Measurements from ENCODE around the gene PRRC2B. TPM values are rescaled to one million over a fixed set of nuclear protein-coding genes. Genes with fewer than 3 reads are reported as not detected.

PRRC2B gene
- total and polyA plus RNA-seq, 2 experiments from 2014 or later: 45.0 to 193 TPM

- TF ChIP-seq STAT1 (IDR thresholded peaks at IDR 0.05; ENCODE audit: unreplicated experiment) (no peak), EZH2 (IDR thresholded peaks at IDR 0.05; ENCODE audit: low read depth, unreplicated experiment) (no peak)
Measured at GRCh38 chr9:131543141-131543540, 149.3 kb downstream of the PRRC2B start (continued).

GRCh38 chr9:131545003-131545785, 151.3 kb downstream of the PRRC2B start, which contains the start of gene PRRT1B:
PRRT1B (plus strand) TSS chr9:131545523; CDS start chr9:131545616, 93 bp downstream.
- Histone ChIP-seq H3K4me1 (ENCODE audit: insufficient read depth) (no peaks in the 10 kb centered on the region), H3K79me2 (replicated peaks; ENCODE audit: insufficient read depth) (no peaks in the 10 kb centered on the region), H3K4me2 (peak within 1 kb of the TSS; percentile 86), H3K27ac (ENCODE audit: low read depth) (no peak within 1 kb of the TSS), H4K20me1 (replicated peaks; ENCODE audit: insufficient read depth) (no peaks in the 10 kb centered on the region), H3K4me3 (peak within 1 kb of the TSS; percentile 68), H3K27me3 (ENCODE audit: insufficient read depth) (peaks cover 60% of the 10 kb centered on the region), H2AFZ (peak within 1 kb of the TSS; percentile 95), H3F3A (replicated peaks; ENCODE audit: low read depth) (peaks cover 7% of the 10 kb centered on the region; the same call in 1 of the 2 replicates), H3K36me3 (ENCODE audit: insufficient read depth) (no peaks in the 10 kb centered on the region), H3K9me2 (ENCODE audit: insufficient read depth) (peaks cover 4% of the 10 kb centered on the region; the same call in 1 of the 2 replicates)
- H3K27ac Mint-ChIP-seq: no peak within 1 kb of the TSS
- peaks cover 44% of the 10 kb centered on the region for H3K36me3 Mint-ChIP-seq (ENCODE audit: low read depth)
- no peak for TF ChIP-seq EZH2phosphoT487 (IDR thresholded peaks at IDR 0.05; ENCODE audit: unreplicated experiment)
- TF ChIP-seq EZH2 (IDR thresholded peaks at IDR 0.05; ENCODE audit: low read depth, unreplicated experiment): peak; percentile 38
- H3K9me3 Mint-ChIP-seq: peaks cover 62% of the 10 kb centered on the region
- DNase-seq (ENCODE audit: low spot score): peak; percentile 81
- peaks cover 7% of the 10 kb centered on the region; the same call in 1 of the 3 replicates for H3K4me1 Mint-ChIP-seq
- peaks cover 58% of the 10 kb centered on the region for H3K27me3 Mint-ChIP-seq (ENCODE audit: insufficient read depth, low read depth, poor library complexity)
- peak; percentile 78 for ATAC-seq
- peak within 1 kb of the TSS; percentile 67 for H3K4me3 Mint-ChIP-seq

DNA sequence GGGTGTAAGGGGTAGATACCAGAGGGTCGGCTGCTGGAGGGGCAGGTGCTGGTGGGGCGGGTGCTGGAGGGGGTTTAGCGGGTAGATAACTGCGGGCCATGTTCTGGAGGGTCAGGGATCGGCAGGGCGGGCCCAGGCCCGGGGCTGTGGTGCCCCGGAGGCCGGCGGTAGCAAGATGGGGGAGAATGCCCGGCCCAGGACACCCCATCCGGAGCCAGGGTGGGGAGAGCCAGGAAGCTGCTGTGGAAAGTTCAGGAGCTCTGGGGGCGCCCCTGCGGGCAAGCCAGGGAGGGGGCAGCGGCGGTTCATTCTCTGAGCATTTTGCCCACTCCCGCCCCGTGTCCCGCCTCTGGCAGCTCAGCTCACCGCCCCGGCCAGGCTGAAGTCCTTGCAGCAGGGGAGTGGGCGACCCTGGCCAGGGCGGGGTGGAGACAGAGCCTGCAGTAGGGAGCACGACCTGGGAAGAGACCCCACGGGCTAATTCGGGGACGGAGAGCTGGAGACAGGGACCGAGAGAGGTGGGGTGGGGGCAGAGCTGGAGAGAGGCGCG, 152.0 kb downstream of the PRRC2B start:
- Histone ChIP-seq H3F3A (replicated peaks; ENCODE audit: low read depth) (peaks cover 7% of the 10 kb centered on the region; the same call in 1 of the 2 replicates), H2AFZ (peak overlapping the region; percentile 95), H3K27me3 (ENCODE audit: insufficient read depth) (peaks cover 60% of the 10 kb centered on the region), H3K36me3 (ENCODE audit: insufficient read depth) (no peaks in the 10 kb centered on the region), H3K4me3 (peak overlapping the region; percentile 68), H3K9me2 (ENCODE audit: insufficient read depth) (peaks cover 4% of the 10 kb centered on the region; the same call in 1 of the 2 replicates), H3K79me2 (replicated peaks; ENCODE audit: insufficient read depth) (no peaks in the 10 kb centered on the region), H4K20me1 (replicated peaks; ENCODE audit: insufficient read depth) (no peaks in the 10 kb centered on the region), H3K4me2 (peak overlapping the region; percentile 86), H3K4me1 (ENCODE audit: insufficient read depth) (no peaks in the 10 kb centered on the region), H3K27ac (ENCODE audit: low read depth) (no peak overlapping the region)
- Mint-ChIP-seq H3K4me3 (peak overlapping the region; percentile 67), H3K9me3 (peaks cover 62% of the 10 kb centered on the region), H3K36me3 (ENCODE audit: low read depth) (peaks cover 44% of the 10 kb centered on the region), H3K27me3 (ENCODE audit: insufficient read depth, low read depth, poor library complexity) (peaks cover 58% of the 10 kb centered on the region), H3K4me1 (peaks cover 7% of the 10 kb centered on the region; the same call in 1 of the 3 replicates), H3K27ac (no peak overlapping the region)
- ATAC-seq: peak; percentile 68
- DNase-seq (ENCODE audit: low spot score): peak; percentile 51
- TF ChIP-seq POLR2AphosphoS5 (IDR thresholded peaks at IDR 0.05; ENCODE audit: low read depth): no peak
- TF ChIP-seq ZNF114 (CRISPR knock-in tag; IDR thresholded peaks at IDR 0.05): no peak
- no peak for TF ChIP-seq JUNB (IDR thresholded peaks at IDR 0.05; ENCODE audit: unreplicated experiment)
- TF ChIP-seq, protein P1, sequence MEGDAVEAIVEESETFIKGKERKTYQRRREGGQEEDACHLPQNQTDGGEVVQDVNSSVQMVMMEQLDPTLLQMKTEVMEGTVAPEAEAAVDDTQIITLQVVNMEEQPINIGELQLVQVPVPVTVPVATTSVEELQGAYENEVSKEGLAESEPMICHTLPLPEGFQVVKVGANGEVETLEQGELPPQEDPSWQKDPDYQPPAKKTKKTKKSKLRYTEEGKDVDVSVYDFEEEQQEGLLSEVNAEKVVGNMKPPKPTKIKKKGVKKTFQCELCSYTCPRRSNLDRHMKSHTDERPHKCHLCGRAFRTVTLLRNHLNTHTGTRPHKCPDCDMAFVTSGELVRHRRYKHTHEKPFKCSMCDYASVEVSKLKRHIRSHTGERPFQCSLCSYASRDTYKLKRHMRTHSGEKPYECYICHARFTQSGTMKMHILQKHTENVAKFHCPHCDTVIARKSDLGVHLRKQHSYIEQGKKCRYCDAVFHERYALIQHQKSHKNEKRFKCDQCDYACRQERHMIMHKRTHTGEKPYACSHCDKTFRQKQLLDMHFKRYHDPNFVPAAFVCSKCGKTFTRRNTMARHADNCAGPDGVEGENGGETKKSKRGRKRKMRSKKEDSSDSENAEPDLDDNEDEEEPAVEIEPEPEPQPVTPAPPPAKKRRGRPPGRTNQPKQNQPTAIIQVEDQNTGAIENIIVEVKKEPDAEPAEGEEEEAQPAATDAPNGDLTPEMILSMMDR (conservative IDR thresholded peaks at IDR 0.05; ENCODE audit: low read depth in 2 of 2): no peak
- no peak for TF ChIP-seq STAT1 (IDR thresholded peaks at IDR 0.05; ENCODE audit: unreplicated experiment)
- TF ChIP-seq, protein P2, sequence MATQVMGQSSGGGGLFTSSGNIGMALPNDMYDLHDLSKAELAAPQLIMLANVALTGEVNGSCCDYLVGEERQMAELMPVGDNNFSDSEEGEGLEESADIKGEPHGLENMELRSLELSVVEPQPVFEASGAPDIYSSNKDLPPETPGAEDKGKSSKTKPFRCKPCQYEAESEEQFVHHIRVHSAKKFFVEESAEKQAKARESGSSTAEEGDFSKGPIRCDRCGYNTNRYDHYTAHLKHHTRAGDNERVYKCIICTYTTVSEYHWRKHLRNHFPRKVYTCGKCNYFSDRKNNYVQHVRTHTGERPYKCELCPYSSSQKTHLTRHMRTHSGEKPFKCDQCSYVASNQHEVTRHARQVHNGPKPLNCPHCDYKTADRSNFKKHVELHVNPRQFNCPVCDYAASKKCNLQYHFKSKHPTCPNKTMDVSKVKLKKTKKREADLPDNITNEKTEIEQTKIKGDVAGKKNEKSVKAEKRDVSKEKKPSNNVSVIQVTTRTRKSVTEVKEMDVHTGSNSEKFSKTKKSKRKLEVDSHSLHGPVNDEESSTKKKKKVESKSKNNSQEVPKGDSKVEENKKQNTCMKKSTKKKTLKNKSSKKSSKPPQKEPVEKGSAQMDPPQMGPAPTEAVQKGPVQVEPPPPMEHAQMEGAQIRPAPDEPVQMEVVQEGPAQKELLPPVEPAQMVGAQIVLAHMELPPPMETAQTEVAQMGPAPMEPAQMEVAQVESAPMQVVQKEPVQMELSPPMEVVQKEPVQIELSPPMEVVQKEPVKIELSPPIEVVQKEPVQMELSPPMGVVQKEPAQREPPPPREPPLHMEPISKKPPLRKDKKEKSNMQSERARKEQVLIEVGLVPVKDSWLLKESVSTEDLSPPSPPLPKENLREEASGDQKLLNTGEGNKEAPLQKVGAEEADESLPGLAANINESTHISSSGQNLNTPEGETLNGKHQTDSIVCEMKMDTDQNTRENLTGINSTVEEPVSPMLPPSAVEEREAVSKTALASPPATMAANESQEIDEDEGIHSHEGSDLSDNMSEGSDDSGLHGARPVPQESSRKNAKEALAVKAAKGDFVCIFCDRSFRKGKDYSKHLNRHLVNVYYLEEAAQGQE (IDR thresholded peaks at IDR 0.05; ENCODE audit: unreplicated experiment): no peak
- no peak for TF ChIP-seq CREB1 (CRISPR knock-in tag; IDR thresholded peaks at IDR 0.05; ENCODE audit: low read depth)
